Endothelial cell (in vitro differentiated cells): ENCODE data around the gene MCAT. TPM values are rescaled to one million over a fixed set of nuclear protein-coding genes. Genes with fewer than 3 reads are reported as not detected.

Source experiments
- DNase-seq: peaks from one replicate; pipeline ENCODE4 v3.0.0; 2021; ENCODE audit warnings: low spot score
- H3K27ac Mint-ChIP-seq: one replicate; pipeline ENCODE4 v1.8.0; 2021; ENCODE audit warnings: mixed read lengths, inconsistent platforms; ENCODE audit not compliant: unreplicated experiment
- H3K27me3 Mint-ChIP-seq: one replicate; pipeline ENCODE4 v1.8.0; 2021; ENCODE audit warnings: mild to moderate bottlenecking, moderate library complexity, mixed read lengths, inconsistent platforms; ENCODE audit not compliant: unreplicated experiment
- H3K36me3 Mint-ChIP-seq: one replicate; pipeline ENCODE4 v1.8.0; 2021; ENCODE audit warnings: mild to moderate bottlenecking, low read depth, mixed read lengths, inconsistent platforms; ENCODE audit not compliant: unreplicated experiment
- H3K4me1 Mint-ChIP-seq: one replicate; pipeline ENCODE4 v1.8.0; 2021; ENCODE audit warnings: mild to moderate bottlenecking, mixed read lengths, inconsistent platforms; ENCODE audit not compliant: unreplicated experiment
- H3K4me3 Mint-ChIP-seq: one replicate; pipeline ENCODE4 v1.8.0; 2021; ENCODE audit warnings: mild to moderate bottlenecking, mixed read lengths, inconsistent platforms; ENCODE audit not compliant: unreplicated experiment
- H3K9me3 Mint-ChIP-seq: one replicate; pipeline ENCODE4 v1.8.0; 2021; ENCODE audit warnings: mixed read lengths, inconsistent platforms; ENCODE audit not compliant: unreplicated experiment
- CTCF ChIP-seq: fragments of 200-600 bp; sonication (generic); IDR thresholded peaks from one replicate; pipeline ENCODE4 v1.5.0; 2021; ENCODE audit warnings: antibody characterized with exemption; ENCODE audit not compliant: unreplicated experiment
- total RNA-seq: library from RNA; stranded (reverse); fragmentation: NEBNext Ultra II Directional; extraction: Animal tissue kit (Norgen Biotek cat#: 25700); gene quantifications from one replicate; pipeline ENCODE4 v1.2.1, GENCODE V29; 2021; ENCODE audit not compliant: unreplicated experiment

MCAT gene
- total RNA-seq, 1 donor from 2014 or later, result 10.3 TPM

- no peak for TF ChIP-seq CTCF
- Mint-ChIP-seq H3K27me3 (peaks cover 2% of the 10 kb centered on the region), H3K27ac (no peak overlapping the region), H3K36me3 (peaks cover 4% of the 10 kb centered on the region), H3K4me3 (no peak overlapping the region), H3K4me1 (peaks cover 20% of the 10 kb centered on the region), H3K9me3 (no peaks in the 10 kb centered on the region)
- DNase-seq, result no peak
Measured at GRCh38 chr22:43172191-43172590, 29.0 kb upstream of the MCAT start.

DNA sequence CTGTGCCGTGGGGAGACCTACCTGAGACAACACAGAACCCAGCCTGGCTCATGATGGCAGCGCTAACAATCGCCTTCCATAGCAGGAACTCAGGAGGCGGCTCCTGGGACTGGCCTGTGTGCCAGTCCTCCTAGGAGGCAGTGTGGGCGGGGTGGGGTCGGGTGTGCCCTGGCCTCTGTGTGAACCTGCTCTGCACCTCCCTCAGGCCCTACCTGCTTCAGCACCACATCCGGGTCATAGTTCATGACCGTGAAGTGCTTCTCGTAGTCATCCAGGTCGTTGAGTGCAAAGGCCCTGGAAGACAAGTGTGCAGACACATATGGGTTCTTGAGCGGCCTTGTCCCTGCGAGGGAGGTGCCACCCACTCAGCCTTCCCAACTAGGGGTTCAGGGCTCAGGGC lies 28.4 kb upstream of the MCAT start:
- Mint-ChIP-seq H3K27me3 (peaks cover 2% of the 10 kb centered on the region), H3K36me3 (peaks cover 4% of the 10 kb centered on the region), H3K4me1 (peaks cover 20% of the 10 kb centered on the region), H3K9me3 (no peaks in the 10 kb centered on the region), H3K27ac (no peak overlapping the region), H3K4me3 (no peak overlapping the region)
- DNase-seq, result no peak
- TF ChIP-seq CTCF, result no peak

DNA sequence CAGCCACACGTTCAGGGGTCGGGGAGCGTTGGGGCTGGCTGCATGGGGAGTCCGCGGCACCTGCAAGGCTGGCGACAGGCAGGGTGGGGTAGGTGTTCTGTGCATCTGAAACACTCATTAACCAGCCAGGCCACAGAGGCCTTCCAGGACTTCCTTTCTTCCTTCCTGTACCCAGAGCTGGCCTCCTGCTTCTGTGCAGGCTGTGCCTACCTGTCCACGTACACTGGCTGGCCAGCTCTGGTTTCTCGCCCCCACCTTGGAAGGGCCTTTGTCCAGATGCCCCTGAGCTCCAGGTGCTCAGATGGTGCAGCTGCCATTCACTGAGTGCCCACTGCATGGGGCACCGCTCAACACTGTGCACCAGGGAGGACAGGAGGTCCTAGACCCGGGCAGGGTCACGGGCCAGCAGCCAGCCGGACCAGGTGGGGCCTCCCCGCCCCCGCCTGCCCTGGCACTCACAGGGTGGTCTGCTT lies 27.9 kb upstream of the MCAT start:
- Mint-ChIP-seq H3K4me1 (peaks cover 18% of the 10 kb centered on the region), H3K4me3 (peak overlapping the region; percentile 38), H3K9me3 (no peaks in the 10 kb centered on the region), H3K27me3 (peaks cover 2% of the 10 kb centered on the region), H3K36me3 (peaks cover 4% of the 10 kb centered on the region), H3K27ac (no peak overlapping the region)
- no peak for TF ChIP-seq CTCF
- no peak for DNase-seq

GRCh38 chr22:43170131-43170480 lies 26.9 kb upstream of the MCAT start:
- peaks cover 2% of the 10 kb centered on the region for H3K27me3 Mint-ChIP-seq
- no peak overlapping the region for H3K4me3 Mint-ChIP-seq
- H3K36me3 Mint-ChIP-seq, result peaks cover 4% of the 10 kb centered on the region
- DNase-seq, result no peak
- H3K4me1 Mint-ChIP-seq, result peaks cover 21% of the 10 kb centered on the region
- H3K9me3 Mint-ChIP-seq, result no peaks in the 10 kb centered on the region
- no peak overlapping the region for H3K27ac Mint-ChIP-seq
- no peak for TF ChIP-seq CTCF

DNA sequence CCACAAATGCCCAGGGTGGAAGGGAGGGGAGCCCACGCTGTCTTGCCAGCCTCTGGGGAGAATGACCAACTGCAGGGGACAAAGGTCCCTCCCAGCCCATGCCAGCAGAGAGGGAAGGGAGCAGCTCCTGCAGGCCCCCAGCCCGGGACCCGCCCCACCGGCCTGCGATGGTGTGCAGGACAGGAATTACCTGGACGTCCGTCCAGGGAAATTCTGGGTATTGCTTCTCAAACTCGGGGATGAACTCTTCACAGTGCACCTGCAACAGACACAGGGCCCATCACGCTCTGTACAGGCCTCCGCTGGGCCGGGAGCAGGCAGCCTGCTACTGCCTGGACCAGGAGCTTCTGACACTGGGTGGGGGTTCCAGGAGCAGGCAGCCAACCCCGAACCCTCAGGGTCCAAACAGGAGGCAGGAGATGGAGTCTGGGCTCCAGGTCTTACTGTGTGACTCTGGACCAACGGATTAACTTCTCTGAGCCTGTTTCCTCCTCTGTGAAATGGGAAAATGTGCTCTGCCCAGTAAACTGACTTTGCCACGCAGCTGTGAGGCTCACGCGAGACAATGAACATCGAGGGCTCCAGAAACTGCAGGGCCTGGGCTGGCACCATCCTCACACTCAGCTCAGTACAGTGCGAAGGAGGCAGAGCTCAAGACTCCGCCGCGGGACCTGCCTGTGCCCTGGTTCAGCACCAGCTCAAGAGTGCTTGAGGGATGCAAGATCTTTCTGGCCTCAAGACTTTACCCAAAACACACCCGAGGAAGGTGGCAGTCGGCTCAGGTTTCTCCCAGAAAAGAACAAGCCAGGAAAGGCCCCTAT lies 26.3 kb upstream of the MCAT start:
- Mint-ChIP-seq H3K27me3 (peaks cover 2% of the 10 kb centered on the region), H3K9me3 (no peaks in the 10 kb centered on the region)

More for the DNA sequence above, 26.3 kb upstream of the MCAT start:
- no peak for DNase-seq
- H3K4me3 Mint-ChIP-seq, result no peak overlapping the region
- no peak overlapping the region for H3K27ac Mint-ChIP-seq
- no peak for TF ChIP-seq CTCF
- H3K36me3 Mint-ChIP-seq, result peaks cover 4% of the 10 kb centered on the region
- peaks cover 26% of the 10 kb centered on the region for H3K4me1 Mint-ChIP-seq
